ENCODE measurements around the gene NXPH3.
A peak's percentile ranks its signal among the peaks of the same experiment; 100 is the strongest.
"Not testable (repeated sequence)": the region's sequence is repeated elsewhere in the genome, so short reads cannot be mapped to it uniquely, and the experiment has no call there.

NXPH3 gene

GRCh38 chr17:49575679-49576087 is at the start of gene NXPH3:
Gene NXPH3 (plus strand): TSS chr17:49575871. CDS start chr17:49576220, 349 bp downstream.
- DNase-seq (ENCODE audit: low read depth in 3 of 3), result peak; percentile 39 to 72 (median 51)

GRCh38 chr17:49527927-49528651 is 47.6 kb upstream of the NXPH3 start:
- DNase-seq (ENCODE audit: low read depth in 3 of 3), result no peak

DNA sequence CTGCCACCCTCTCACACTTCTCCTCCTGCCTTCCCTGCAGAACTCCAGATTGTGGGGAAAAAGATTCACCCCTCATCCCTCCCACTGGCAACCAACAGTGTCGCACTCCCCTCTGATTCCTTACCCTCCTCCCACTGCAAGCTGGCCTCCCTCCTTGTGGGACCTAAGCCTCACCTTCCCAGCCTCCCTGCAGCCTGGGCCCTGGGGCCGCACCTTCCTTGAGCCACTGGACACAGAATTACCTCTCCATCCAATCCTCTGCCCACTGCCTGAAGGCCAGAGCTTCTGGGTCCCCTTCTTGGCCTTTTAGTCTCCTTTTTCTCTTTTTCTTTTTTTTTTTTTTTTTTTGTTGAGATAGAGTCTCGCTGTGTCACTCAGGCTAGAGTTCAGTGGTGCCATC is 46.7 kb upstream of the NXPH3 start:
- no peak for DNase-seq (ENCODE audit: low read depth in 3 of 3)

GRCh38 chr17:49530118-49530517 is 45.6 kb upstream of the NXPH3 start:
- no peak for DNase-seq (ENCODE audit: low read depth in 3 of 3)

- no peak for DNase-seq (ENCODE audit: low read depth in 3 of 3)
These were observed 31.8 kb upstream of the NXPH3 start for GRCh38 chr17:49543860-49544259.

- DNase-seq (ENCODE audit: low read depth in 3 of 3), result no peak
These were observed 30.5 kb upstream of the NXPH3 start for GRCh38 chr17:49545007-49545660.

DNA sequence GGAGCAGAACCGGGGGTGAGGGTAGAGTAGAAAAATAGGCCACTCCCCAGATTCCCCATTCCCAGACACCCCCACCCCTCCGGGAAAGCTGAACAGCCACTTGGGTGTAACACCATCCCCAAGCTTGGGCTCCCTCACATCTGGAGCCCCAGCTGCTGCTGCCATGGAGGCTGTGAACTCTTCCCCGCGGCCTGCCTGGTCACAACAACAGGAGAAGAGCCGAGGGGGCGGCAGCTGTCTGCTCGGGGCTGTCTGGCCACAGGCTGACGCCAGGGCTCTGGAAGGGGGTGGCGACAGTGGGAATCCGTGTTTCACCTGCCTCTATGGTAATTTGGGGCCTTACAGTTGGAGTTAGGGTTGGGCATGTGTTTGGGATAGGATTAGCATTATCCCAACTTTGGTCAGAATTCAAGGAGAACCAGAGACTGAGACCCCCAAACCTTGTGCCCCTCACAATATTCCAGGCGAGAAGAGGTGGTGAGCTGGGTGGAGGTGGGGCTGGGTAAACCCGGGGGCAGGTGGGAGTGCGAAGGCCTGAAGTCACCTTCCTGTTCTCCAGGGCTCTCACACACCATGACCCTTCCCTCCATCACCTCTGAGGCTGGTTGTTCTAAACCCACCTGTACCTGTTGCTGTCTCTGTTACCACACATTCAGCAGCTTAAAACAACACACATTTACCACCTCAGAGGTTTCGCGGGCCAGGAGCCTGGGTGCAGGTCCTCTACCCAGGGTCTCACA is 29.7 kb upstream of the NXPH3 start:
- no peak for DNase-seq (ENCODE audit: low read depth in 3 of 3)

GRCh38 chr17:49546546-49547535 is 28.8 kb upstream of the NXPH3 start:
- DNase-seq (ENCODE audit: low read depth in 3 of 3), result no peak

DNA sequence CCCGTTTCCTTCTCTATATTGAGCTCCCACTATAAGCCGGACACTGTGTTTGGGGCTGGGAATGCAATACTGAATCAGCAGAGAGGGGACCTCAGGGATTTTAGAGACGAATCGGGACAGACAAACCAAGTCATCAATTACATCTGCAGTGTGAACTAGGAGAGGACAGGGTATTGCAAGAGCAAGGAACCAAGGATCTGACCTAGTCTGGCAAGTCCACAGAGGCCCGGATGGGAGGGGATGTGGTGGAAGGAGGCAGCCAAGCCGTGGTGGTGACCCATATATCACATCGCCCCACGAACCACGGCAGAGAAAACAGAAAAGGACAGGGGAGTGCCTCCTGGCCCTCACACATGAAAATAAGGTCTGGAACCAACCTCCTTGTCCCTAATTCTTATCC is 28.1 kb upstream of the NXPH3 start:
- no peak for DNase-seq (ENCODE audit: low read depth in 3 of 3)

DNA sequence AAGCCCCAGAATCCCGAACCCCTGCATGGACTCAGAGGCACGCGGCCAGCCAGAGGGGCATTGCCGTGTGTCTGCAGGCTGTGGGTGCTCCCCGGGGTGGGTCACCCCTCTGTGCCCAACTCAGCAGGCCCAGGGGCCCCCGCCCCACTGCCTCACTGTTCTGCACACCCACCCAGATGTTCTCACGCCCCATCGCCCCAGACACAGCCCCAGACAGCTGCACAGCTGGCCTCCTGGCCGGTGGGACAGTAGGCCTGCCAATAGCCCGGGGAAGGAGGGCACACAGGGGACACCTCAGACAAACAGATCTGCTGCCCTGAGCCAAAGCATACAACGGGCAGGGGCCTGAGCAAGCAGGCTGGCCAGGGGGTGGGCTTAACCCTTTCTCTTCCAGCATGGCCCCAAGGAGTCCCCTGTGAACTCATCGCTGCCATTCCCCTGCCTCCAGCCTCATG is 27.6 kb upstream of the NXPH3 start:
- no peak for DNase-seq (ENCODE audit: low read depth in 3 of 3)

GRCh38 chr17:49548506-49549310 is 27.0 kb upstream of the NXPH3 start:
- no peak for DNase-seq (ENCODE audit: low read depth in 3 of 3)

- no peak for DNase-seq (ENCODE audit: low read depth in 3 of 3)
These were observed 26.4 kb upstream of the NXPH3 start for GRCh38 chr17:49549311-49549605.

DNA sequence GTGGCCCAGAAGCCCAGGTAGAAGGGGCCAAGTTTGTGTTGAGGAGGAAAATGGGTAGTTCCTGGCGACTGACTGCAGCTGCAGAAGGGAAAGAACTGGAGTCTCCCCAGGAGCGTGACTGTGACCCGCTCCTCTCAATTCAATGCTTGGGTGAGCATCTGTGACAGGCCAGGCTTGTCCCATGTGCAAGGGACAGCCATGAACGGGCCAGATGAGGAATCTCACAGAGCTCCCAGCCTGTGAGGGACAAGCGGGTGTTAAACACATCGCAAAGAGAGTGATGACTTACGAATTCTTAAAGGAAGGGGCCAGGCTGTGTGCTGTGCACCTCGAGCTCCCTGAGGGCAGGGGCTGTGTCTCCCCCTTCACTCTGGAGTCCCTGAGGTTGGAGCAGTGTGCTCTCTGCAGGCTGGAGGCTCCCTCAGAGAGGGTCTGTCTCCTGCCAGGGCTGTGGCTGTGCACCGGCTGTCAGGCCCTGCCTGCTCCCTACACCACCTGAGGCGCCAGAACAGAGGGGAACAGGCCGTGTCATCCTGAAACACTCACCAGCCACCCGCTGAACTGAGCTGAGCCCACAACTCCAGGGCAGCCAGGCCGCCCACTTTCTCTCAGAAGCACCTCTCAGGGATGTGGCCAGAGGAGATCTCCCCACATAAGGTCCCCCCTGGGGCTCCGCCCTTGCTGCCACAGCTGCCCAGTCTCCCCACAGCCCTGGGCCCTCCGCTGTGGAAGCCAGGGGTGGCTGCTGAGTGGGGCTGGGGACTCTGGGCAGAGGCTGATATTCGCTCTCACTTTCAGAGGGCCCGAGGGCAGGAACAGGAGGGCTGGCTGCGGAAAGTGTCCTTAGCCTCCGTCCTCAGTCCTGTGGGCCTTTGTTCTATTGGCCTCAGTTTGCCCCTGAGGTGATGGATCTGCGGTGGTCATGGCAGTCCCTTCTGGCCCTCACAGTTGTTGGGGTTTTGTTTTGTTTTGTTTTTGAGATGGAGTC is 25.7 kb upstream of the NXPH3 start:
- DNase-seq (ENCODE audit: low read depth in 3 of 3), result no peak

GRCh38 chr17:49550764-49551163 is 24.9 kb upstream of the NXPH3 start:
- DNase-seq (ENCODE audit: low read depth in 3 of 3), result not testable (repeated sequence)

- no peak for DNase-seq (ENCODE audit: low read depth in 3 of 3)
These were observed 24.2 kb upstream of the NXPH3 start for GRCh38 chr17:49551221-49552069.

DNA sequence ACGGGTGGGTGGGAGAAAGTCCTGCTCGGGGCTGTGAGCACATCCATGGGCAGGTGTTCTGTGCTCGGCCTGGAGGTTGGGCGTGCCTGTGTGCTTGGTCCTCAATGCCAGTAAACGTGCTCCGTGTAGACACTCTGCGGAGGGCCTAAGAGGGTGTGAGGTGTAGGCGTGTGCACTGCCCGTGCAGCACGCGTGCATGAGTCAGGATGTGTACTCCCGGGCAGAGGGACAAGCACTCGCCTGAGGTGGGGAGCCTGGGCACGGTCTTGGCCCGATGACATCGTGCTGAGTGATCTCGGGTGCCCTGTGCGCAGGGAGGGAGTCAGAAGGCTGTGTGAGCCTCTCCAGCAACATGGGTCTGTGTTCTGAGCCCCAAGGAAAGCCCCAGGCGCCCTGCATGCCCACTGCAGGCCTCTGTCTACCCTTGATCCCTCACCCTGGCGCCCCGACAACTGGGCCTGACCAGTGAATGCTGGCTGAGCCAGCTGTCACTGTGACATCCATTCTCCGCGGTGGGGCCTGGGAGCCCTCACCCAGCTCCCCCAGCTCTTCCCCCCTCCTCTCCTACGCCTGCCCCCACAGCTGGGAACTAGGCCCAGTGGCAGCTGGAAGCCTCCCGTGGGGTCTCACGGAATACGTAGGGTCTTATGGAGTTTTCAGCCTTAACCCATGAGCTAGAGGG is 23.5 kb upstream of the NXPH3 start:
- DNase-seq (ENCODE audit: low read depth in 3 of 3), result no peak

- no peak for DNase-seq (ENCODE audit: low read depth in 3 of 3)
These were observed 21.9 kb upstream of the NXPH3 start for GRCh38 chr17:49553676-49554335.

Data from stimulated activated CD4-positive, alpha-beta T cell treated with anti-CD3 and anti-CD28 coated beads, TNF-alpha, amount 100 ng/mL, for 24 hours (primary cell).